Lower leg skin (tissue), 3 donors: ENCODE results near the gene TAS2R5.

Source experiments
- CTCF ChIP-seq, 3 donors: fragments of 450-650 bp; IDR thresholded peaks; one replicate each; pipeline ENCODE4 v1.5.1; 2016; ENCODE audit warnings: antibody characterized with exemption in 3 of 3, mild to moderate bottlenecking in 3 of 3, moderate library complexity in 2 of 3
- POLR2A ChIP-seq, 2 donors: fragments of 450-650 bp; IDR thresholded peaks; one replicate each; pipeline ENCODE4 v1.6.1; 2016 to 2017; ENCODE audit warnings: antibody characterized with exemption in 2 of 2, mild to moderate bottlenecking in 1 of 2, moderate library complexity in 1 of 2

- TF ChIP-seq CTCF (IDR thresholded peaks at IDR 0.05) (no peak), POLR2A (IDR thresholded peaks at IDR 0.05) (no peak)
These were observed 47.7 kb downstream of the TAS2R5 start for GRCh38 chr7:141837683-141838082.
